Retinal pigment epithelial cell (primary cell): ENCODE data around the gene C7orf57.
"Not testable (repeated sequence)": the region's sequence is repeated elsewhere in the genome, so short reads cannot be mapped to it uniquely, and the experiment has no call there.

Source experiments
- DNase-seq: peaks from one replicate; pipeline ENCODE4 v3.0.0-alpha.2; 2010; ENCODE audit warnings: low read depth
- H3K4me3 ChIP-seq: 2 replicates; pipeline ENCODE4 v1.5.1; 2011; ENCODE audit warnings: mild to moderate bottlenecking, low read length, control low read depth, moderate library complexity
- CTCF ChIP-seq: conservative IDR thresholded peaks from 2 replicates; pipeline ENCODE4 v1.5.1; 2011; ENCODE audit warnings: low read depth, low read length, control low read depth, inconsistent platforms

C7orf57 gene

DNA sequence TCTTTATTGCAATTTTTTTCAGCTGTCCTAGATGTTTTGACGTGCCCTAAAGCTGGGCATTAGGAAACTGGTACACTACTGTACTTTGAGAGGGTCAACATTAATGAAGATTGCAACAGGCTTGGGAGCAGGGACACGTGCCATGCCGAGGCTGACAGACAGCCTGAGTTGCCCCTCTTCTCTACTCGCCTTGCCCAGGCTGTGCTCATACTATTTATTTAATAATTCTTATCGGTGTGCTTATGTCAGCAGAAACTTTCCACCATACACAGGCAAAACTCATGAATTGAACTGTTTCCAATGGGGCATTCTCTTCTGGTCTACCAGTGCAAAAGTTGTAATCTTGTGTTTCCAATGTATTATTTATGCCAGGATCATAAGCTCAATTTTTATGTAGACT is 24.4 kb downstream of the C7orf57 start:
- TF ChIP-seq CTCF: no peak
- no peak overlapping the region for H3K4me3 ChIP-seq
- no peak for DNase-seq

DNA sequence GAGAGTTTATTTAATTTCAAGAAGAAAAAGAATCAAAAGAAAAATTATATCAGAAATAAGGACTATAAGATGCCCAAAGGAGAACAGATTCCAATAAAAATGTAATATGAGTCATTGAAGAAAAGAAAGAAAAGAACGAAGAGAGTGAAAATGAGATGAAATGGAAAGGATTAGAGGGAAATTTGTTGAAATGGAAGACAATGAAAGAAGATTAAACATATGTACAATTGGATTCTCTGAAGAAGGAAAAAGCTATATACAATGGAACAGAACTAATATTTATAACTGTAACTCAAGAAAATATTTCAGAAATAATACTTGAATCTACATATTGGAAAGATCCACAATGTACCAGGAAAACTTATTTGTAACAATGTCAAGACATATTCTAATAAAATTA is 28.6 kb downstream of the C7orf57 start:
- H3K4me3 ChIP-seq: no peak overlapping the region
- no peak for TF ChIP-seq CTCF
- DNase-seq: no peak

DNA sequence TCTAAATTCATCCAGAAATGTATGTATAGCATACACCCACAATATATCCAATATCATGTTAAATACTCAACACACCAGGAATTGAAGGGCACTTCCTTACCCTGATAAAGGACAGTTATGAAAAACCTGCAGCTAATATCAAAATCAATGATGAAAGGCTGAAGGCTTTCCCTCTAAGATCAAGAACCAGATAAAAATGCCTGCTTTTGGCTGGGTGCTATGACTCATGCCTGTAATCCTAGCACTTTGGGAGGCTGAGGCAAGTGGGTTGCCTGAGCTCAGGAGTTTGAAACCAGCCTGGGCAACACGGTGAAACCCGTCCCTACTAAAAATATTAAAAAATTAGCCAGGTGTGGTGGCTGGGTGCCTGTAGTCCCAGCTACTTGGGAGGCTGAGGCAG is 32.1 kb downstream of the C7orf57 start:
- DNase-seq: no peak
- no peak for TF ChIP-seq CTCF
- H3K4me3 ChIP-seq: no peak overlapping the region

DNA sequence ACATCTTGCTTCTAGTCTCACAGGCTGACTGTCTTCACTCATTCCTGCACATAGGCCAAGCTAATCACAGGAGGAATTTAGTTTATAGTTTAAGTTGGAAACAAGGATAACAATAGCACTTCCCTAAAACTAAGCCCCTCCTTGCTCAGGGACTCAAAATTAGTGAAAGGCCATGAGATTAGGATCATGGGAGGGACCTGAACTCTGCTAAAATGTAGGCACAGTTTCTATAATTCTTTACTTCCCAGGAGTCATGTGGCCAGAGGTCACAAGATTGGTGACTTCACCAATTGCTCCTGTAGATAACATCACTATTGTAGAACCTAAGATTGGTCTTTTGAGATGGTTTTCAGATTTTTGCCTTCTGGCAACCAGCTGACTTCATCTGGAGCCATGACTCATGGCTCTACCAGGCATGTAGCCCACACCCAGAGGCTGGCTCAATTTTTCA is 38.9 kb downstream of the C7orf57 start:
- no peak for TF ChIP-seq CTCF
- peak; percentile 35 for DNase-seq

DNA sequence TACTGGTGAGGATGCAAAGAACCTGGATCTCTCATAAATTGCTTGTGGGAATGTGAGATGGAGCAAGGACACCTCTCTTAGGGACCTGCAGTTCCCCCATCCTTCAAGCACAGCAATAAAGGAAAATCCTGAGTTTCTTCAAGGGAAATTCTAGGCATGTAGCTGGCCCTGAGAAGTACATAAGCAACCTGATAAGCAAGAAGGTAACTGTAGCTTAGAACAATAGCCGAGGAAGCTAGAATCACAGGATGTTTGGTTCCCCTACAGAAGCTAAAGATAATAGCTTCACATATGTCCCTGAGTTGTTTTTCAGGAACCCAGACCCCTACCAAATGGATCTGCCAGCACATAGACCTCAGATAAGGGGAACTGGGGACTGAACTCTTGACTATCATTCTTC is 42.1 kb downstream of the C7orf57 start:
- DNase-seq: no peak
- H3K4me3 ChIP-seq: no peak overlapping the region
- no peak for TF ChIP-seq CTCF

More for the DNA sequence above, 38.9 kb downstream of the C7orf57 start:
- no peak overlapping the region for H3K4me3 ChIP-seq

- peak; percentile 85 for DNase-seq
- no peak for TF ChIP-seq CTCF
- no peak overlapping the region for H3K4me3 ChIP-seq
These were observed 43.1 kb downstream of the C7orf57 start for GRCh38 chr7:48078470-48078869.

GRCh38 chr7:48082378-48082777 is 47.0 kb downstream of the C7orf57 start:
- not testable (repeated sequence) for DNase-seq, H3K4me3 ChIP-seq
